H9 (cell line): ENCODE measurements around the gene RCOR3. TPM values are rescaled to one million over a fixed set of nuclear protein-coding genes. Genes with fewer than 3 reads are reported as not detected.

Experiments
- DNase-seq: peaks from one replicate; pipeline ENCODE4 v3.0.0-alpha.2; 2017
- H2AFZ ChIP-seq: one replicate; pipeline ENCODE4 v1.6.1; 2013; ENCODE audit warnings: mild to moderate bottlenecking, low read length, control low read depth, moderate library complexity
- H2AK5ac ChIP-seq: 2 replicates; pipeline ENCODE4 v1.6.1; 2013; ENCODE audit warnings: low read length, control low read depth, mixed read lengths; ENCODE audit not compliant: insufficient read length
- H2BK120ac ChIP-seq: one replicate; pipeline ENCODE4 v1.6.1; 2013; ENCODE audit warnings: low read depth, mild to moderate bottlenecking, low read length, control low read depth, inconsistent platforms; ENCODE audit not compliant: poor library complexity, severe bottlenecking
- H2BK12ac ChIP-seq: 2 replicates; pipeline ENCODE4 v1.6.1; 2013; ENCODE audit warnings: low read length, control low read depth, mixed read lengths, low read depth; ENCODE audit not compliant: insufficient read length
- H2BK15ac ChIP-seq: 2 replicates; pipeline ENCODE4 v1.6.1; 2013; ENCODE audit warnings: low read depth, low read length, control low read depth
- H2BK20ac ChIP-seq: one replicate; pipeline ENCODE4 v1.6.1; 2013; ENCODE audit warnings: low read depth, mild to moderate bottlenecking, low read length, control low read depth, inconsistent platforms; ENCODE audit not compliant: poor library complexity, severe bottlenecking
- H2BK5ac ChIP-seq: 2 replicates; pipeline ENCODE4 v1.6.1; 2013; ENCODE audit warnings: low read length, control low read depth, mixed read lengths; ENCODE audit not compliant: insufficient read length
- H3K14ac ChIP-seq: 2 replicates; pipeline ENCODE4 v1.6.1; 2013; ENCODE audit warnings: low read length, control low read depth; ENCODE audit not compliant: insufficient read depth
- H3K18ac ChIP-seq: 2 replicates; pipeline ENCODE4 v1.6.1; 2013; ENCODE audit warnings: low read depth, mild to moderate bottlenecking, mixed read lengths, low read length, control low read depth; ENCODE audit not compliant: insufficient read length
- H3K23ac ChIP-seq: 2 replicates; pipeline ENCODE4 v1.6.1; 2013; ENCODE audit warnings: low read length, control low read depth, mixed read lengths, low read depth; ENCODE audit not compliant: insufficient read length
- H3K23me2 ChIP-seq: 2 replicates; pipeline ENCODE4 v1.6.1; 2013; ENCODE audit warnings: low read depth, mild to moderate bottlenecking, mixed read lengths, low read length, control low read depth; ENCODE audit not compliant: insufficient read length, poor library complexity, severe bottlenecking
- H3K27ac ChIP-seq: 2 replicates; pipeline ENCODE4 v1.5.1; 2013; ENCODE audit warnings: low read length, control low read depth, mixed read lengths, low read depth; ENCODE audit not compliant: insufficient read length
- H3K27me3 ChIP-seq: 2 replicates; pipeline ENCODE4 v1.6.1; 2013; ENCODE audit warnings: low read length, control low read depth, inconsistent platforms; ENCODE audit not compliant: insufficient read depth
- H3K4ac ChIP-seq: 2 replicates; pipeline ENCODE4 v1.6.1; 2013; ENCODE audit warnings: low read depth, mild to moderate bottlenecking, control low read depth, inconsistent platforms, low read length, moderate library complexity
- H3K4me1 ChIP-seq: 2 replicates; pipeline ENCODE4 v1.6.1; 2013; ENCODE audit warnings: low read length, control low read depth, inconsistent platforms; ENCODE audit not compliant: insufficient read depth
- H3K4me2 ChIP-seq: 2 replicates; pipeline ENCODE4 v1.6.1; 2013; ENCODE audit warnings: low read length, control low read depth, mixed read lengths; ENCODE audit not compliant: insufficient read length, insufficient read depth
- H3K56ac ChIP-seq: 2 replicates; pipeline ENCODE4 v1.6.1; 2013; ENCODE audit warnings: low read depth, mild to moderate bottlenecking, mixed read lengths, low read length, control low read depth; ENCODE audit not compliant: insufficient read length
- H3K79me1 ChIP-seq: 2 replicates; pipeline ENCODE4 v1.6.1; 2013; ENCODE audit warnings: low read depth, mild to moderate bottlenecking, moderate library complexity, low read length, control low read depth, inconsistent platforms; ENCODE audit not compliant: insufficient read depth, poor library complexity, severe bottlenecking
- H3K79me2 ChIP-seq: 2 replicates; pipeline ENCODE4 v1.6.1; 2013; ENCODE audit warnings: low read length, control low read depth, inconsistent platforms; ENCODE audit not compliant: insufficient read depth
- H3K9ac ChIP-seq: 2 replicates; pipeline ENCODE4 v1.6.1; 2013; ENCODE audit warnings: low read length, control low read depth, mixed read lengths; ENCODE audit not compliant: insufficient read length; ENCODE audit errors: extremely low read depth
- H3K9me3 ChIP-seq: one replicate; pipeline ENCODE4 v1.6.1; 2013; ENCODE audit warnings: low read depth, low read length, inconsistent platforms; ENCODE audit not compliant: control insufficient read depth
- H3T11ph ChIP-seq: one replicate; pipeline ENCODE4 v1.6.1; 2013; ENCODE audit warnings: mild to moderate bottlenecking, low read length, control low read depth, inconsistent platforms
- H4K20me1 ChIP-seq: one replicate; pipeline ENCODE4 v1.6.1; 2013; ENCODE audit not compliant: control insufficient read depth, insufficient read length, insufficient read depth
- H4K5ac ChIP-seq: 2 replicates; pipeline ENCODE4 v1.6.1; 2013; ENCODE audit warnings: low read depth, mild to moderate bottlenecking, mixed read lengths, low read length, control low read depth; ENCODE audit not compliant: insufficient read length
- H4K8ac ChIP-seq: replicated peaks from 2 replicates; pipeline ENCODE4 v1.6.1; 2013; ENCODE audit warnings: low read length, control low read depth, mixed read lengths, low read depth; ENCODE audit not compliant: insufficient read length
- H4K91ac ChIP-seq: 2 replicates; pipeline ENCODE4 v1.6.1; 2013; ENCODE audit warnings: low read depth, mild to moderate bottlenecking, moderate library complexity, mixed read lengths, low read length, control low read depth; ENCODE audit not compliant: insufficient read length
- H3K27ac Mint-ChIP-seq, 3 experiments: 2 replicates in 2 of 3; 3 replicates in 1 of 3; pipeline ENCODE4 v1.8.0; 2020 to 2021; ENCODE audit warnings: mixed read lengths in 3 of 3, mild to moderate bottlenecking in 1 of 3, moderate library complexity in 1 of 3
- H3K27me3 Mint-ChIP-seq: 2 replicates; pipeline ENCODE4 v1.8.0; 2021; ENCODE audit warnings: low read depth, mild to moderate bottlenecking, moderate library complexity, mixed read lengths
- H3K36me3 Mint-ChIP-seq, 3 experiments: 2 replicates in 2 of 3; 3 replicates in 1 of 3; pipeline ENCODE4 v1.8.0; 2020 to 2021; ENCODE audit warnings: low read depth in 3 of 3, mixed read lengths in 3 of 3; ENCODE audit not compliant: insufficient read depth in 1 of 3
- H3K4me1 Mint-ChIP-seq, 2 experiments: 2 replicates each; pipeline ENCODE4 v1.8.0; 2020; ENCODE audit warnings: mixed read lengths in 2 of 2
- H3K4me3 Mint-ChIP-seq, 2 experiments: 2 replicates in 1 of 2; 3 replicates in 1 of 2; pipeline ENCODE4 v1.8.0; 2020 to 2021; ENCODE audit warnings: mild to moderate bottlenecking in 2 of 2, mixed read lengths in 2 of 2, moderate library complexity in 1 of 2
- H3K9me3 Mint-ChIP-seq, 2 experiments: 2 replicates in 1 of 2; 3 replicates in 1 of 2; pipeline ENCODE4 v1.8.0; 2020; ENCODE audit warnings: mild to moderate bottlenecking in 2 of 2, mixed read lengths in 2 of 2, moderate library complexity in 1 of 2
- CTCF ChIP-seq: fragments of 200-600 bp; sonication (generic); conservative IDR thresholded peaks from 3 replicates; pipeline ENCODE4 v1.8.0; 2021; ENCODE audit warnings: antibody characterized with exemption, mild to moderate bottlenecking
- WGBS: extraction: QIAGEN DNeasy Blood & Tissue Kit; methylation state at CpG from one replicate; pipeline ENCODE4 v1.1.7; 2013; ENCODE audit warnings: missing lambda C conversion rate, low lambda C conversion rate, mixed read lengths; ENCODE audit not compliant: insufficient read length; ENCODE audit errors: extremely low coverage; 5-methylcytosine and 5-hydroxymethylcytosine counted together
- total RNA-seq: library from RNA; stranded (reverse); gene quantifications from 2 replicates; pipeline ENCODE4 v1.2.1, GENCODE V29; 2021

RCOR3 gene
- total RNA-seq, 1 experiment from 2014 or later = 37.2 TPM

DNA sequence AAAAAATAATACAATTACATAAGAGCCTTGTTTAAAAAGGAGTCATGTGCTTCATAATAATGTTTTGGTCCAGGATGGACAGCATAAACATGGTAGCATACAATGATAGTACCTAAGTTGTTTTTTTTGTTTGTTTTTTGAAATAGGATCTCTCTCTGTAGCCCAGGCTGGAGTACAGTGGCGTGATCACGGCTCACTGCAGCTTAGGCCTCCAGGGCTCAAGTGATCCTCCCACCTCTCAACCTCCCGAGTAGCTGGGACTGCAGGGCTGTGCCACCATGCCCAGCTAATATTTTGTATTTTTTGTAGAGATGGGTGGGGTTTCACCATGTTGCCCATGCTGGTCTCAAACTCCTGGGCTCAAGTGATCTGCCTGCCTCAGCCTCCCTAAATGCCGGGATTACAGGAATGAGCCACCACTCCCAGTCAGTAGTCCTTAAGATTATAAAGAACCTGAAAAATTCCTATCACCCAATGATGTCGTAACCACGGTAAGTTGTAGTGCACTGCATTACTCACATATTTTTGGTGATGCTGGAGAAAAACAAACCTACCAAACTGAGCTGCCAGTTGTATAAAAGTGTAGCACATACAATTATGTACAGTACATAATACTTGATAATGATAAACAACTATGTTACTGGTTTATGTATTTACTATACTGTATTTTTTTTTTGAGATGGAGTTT lies 22.4 kb upstream of the RCOR3 start:
- H4K91ac ChIP-seq = no peak overlapping the region
- WGBS = no CpG with 5 or more reads among the region's 6 CpGs
- H3T11ph ChIP-seq = no peak overlapping the region
- Mint-ChIP-seq H3K27ac (no peak overlapping the region), H3K9me3 (peaks cover 3 to 4% of the 10 kb centered on the region in 2 experiments; a peak in 3 of 5 replicates), H3K4me1 (no peaks in the 10 kb centered on the region), H3K4me3 (no peak overlapping the region), H3K27me3 (no peaks in the 10 kb centered on the region), H3K36me3 (peaks cover 0 to 4% (median 3%) of the 10 kb centered on the region in 3 experiments; a peak in 2 of 7 replicates)
- TF ChIP-seq CTCF = no peak
- no peaks in the 10 kb centered on the region for H3K79me1 ChIP-seq
- no peak overlapping the region for H3K9ac ChIP-seq
- no peaks in the 10 kb centered on the region for H3K4me1 ChIP-seq
- no peak overlapping the region for H3K23ac ChIP-seq
- H4K20me1 ChIP-seq = no peaks in the 10 kb centered on the region
- no peak overlapping the region for H3K56ac ChIP-seq
- DNase-seq = no peak
- no peak overlapping the region for H2AK5ac ChIP-seq
- no peaks in the 10 kb centered on the region for H3K9me3 ChIP-seq
- H4K8ac ChIP-seq = no peak overlapping the region
- H3K27ac ChIP-seq = no peak overlapping the region
- no peak overlapping the region for H3K18ac ChIP-seq
- no peak overlapping the region for H3K4me2 ChIP-seq
- no peak overlapping the region for H2BK5ac ChIP-seq
- no peak overlapping the region for H2BK12ac ChIP-seq
- no peak overlapping the region for H4K5ac ChIP-seq
- H3K27me3 ChIP-seq = no peaks in the 10 kb centered on the region
- no peak overlapping the region for H3K4ac ChIP-seq
- H2BK15ac ChIP-seq = no peak overlapping the region
- no peaks in the 10 kb centered on the region for H3K79me2 ChIP-seq
- no peak overlapping the region for H2BK120ac ChIP-seq
- no peak overlapping the region for H2AFZ ChIP-seq
- H3K14ac ChIP-seq = no peak overlapping the region
- no peak overlapping the region for H2BK20ac ChIP-seq
- no peaks in the 10 kb centered on the region for H3K23me2 ChIP-seq
